Measurements from ENCODE around the gene STX18.
A peak's percentile ranks its signal among the peaks of the same experiment; 100 is the strongest.

STX18 gene

GRCh38 chr4:4386296-4386735 lies 155.5 kb downstream of the STX18 start:
- H3K36me3 Mint-ChIP-seq (ENCODE audit: low read depth) = no peaks in the 10 kb centered on the region
- no peaks in the 10 kb centered on the region for H3K9me3 Mint-ChIP-seq
- no peak overlapping the region for H3K27ac Mint-ChIP-seq
- H3K4me3 Mint-ChIP-seq = peak overlapping the region; percentile 67
- peaks cover 3% of the 10 kb centered on the region for H3K4me1 Mint-ChIP-seq (ENCODE audit: low read depth)
- H3K27me3 Mint-ChIP-seq (ENCODE audit: low read depth) = peaks cover 55% of the 10 kb centered on the region

- Mint-ChIP-seq H3K9me3 (no peaks in the 10 kb centered on the region), H3K4me3 (peak overlapping the region; percentile 67), H3K4me1 (ENCODE audit: low read depth) (peaks cover 3% of the 10 kb centered on the region), H3K36me3 (ENCODE audit: low read depth) (no peaks in the 10 kb centered on the region), H3K27ac (no peak overlapping the region), H3K27me3 (ENCODE audit: low read depth) (peaks cover 55% of the 10 kb centered on the region)
Observed at GRCh38 chr4:4385729-4386295, 156.0 kb downstream of the STX18 start.

GRCh38 chr4:4384837-4385236 lies 157.0 kb downstream of the STX18 start:
- Mint-ChIP-seq H3K4me3 (no peak overlapping the region), H3K9me3 (no peaks in the 10 kb centered on the region), H3K36me3 (ENCODE audit: low read depth) (no peaks in the 10 kb centered on the region), H3K4me1 (ENCODE audit: low read depth) (peaks cover 3% of the 10 kb centered on the region), H3K27ac (no peak overlapping the region), H3K27me3 (ENCODE audit: low read depth) (peaks cover 55% of the 10 kb centered on the region)

DNA sequence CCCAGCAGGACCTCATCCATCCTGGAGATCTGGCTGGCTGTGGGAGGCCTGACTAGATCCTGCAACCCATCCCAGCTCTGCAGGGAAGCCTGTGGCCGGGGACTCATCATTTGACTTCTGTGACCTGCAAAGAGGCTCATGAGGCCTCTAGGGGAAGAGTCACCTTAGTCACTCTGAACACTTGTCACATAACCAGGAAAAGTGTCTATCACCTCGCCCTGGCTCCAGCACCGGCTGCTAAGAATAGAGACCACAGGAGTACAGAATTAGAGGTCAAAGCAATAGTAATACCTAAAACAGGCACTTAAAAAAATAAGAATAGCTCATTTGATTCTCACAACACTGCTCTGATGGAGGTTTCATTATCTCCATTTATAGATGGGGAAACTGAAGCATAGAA lies 158.8 kb downstream of the STX18 start:
- Mint-ChIP-seq H3K4me3 (no peak overlapping the region), H3K9me3 (no peaks in the 10 kb centered on the region), H3K27me3 (ENCODE audit: low read depth) (peaks cover 47% of the 10 kb centered on the region), H3K27ac (no peak overlapping the region), H3K36me3 (ENCODE audit: low read depth) (no peaks in the 10 kb centered on the region), H3K4me1 (ENCODE audit: low read depth) (peaks cover under 1% of the 10 kb centered on the region)

DNA sequence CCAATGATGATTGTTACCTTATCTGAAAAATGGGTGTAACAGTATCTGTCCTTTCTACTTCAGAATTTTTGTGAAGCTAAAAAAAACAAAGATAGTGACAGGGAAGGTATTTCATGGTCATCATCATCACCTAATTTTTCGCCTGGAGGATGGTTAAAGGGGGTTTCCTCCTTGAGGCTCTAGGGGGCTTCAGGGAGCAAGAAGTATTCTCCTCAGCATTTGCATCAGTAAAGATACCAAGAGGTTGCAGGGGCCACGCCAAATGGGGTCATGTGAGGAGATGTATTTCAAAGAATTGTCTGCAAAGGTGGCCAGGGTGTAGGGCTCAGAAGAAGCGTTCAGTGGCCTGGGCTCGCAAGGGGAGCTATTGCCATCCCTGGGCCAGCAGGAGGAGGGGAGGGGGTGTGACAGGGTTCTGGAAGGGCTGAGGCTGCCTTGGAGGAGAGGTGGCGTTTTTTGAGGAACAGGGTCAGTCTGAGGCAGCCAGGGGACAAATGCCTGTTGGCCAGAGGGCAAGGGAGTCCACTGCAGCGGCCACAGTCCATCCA lies 162.2 kb downstream of the STX18 start:
- Mint-ChIP-seq H3K27ac (no peak overlapping the region), H3K27me3 (ENCODE audit: low read depth) (peaks cover 39% of the 10 kb centered on the region), H3K4me3 (no peak overlapping the region), H3K4me1 (ENCODE audit: low read depth) (no peaks in the 10 kb centered on the region), H3K36me3 (ENCODE audit: low read depth) (no peaks in the 10 kb centered on the region), H3K9me3 (peaks cover 4% of the 10 kb centered on the region)

GRCh38 chr4:4377732-4378460 lies 164.0 kb downstream of the STX18 start:
- Mint-ChIP-seq H3K9me3 (peaks cover 8% of the 10 kb centered on the region), H3K36me3 (ENCODE audit: low read depth) (no peaks in the 10 kb centered on the region), H3K4me1 (ENCODE audit: low read depth) (no peaks in the 10 kb centered on the region), H3K27ac (no peak overlapping the region), H3K4me3 (no peak overlapping the region), H3K27me3 (ENCODE audit: low read depth) (peaks cover 23% of the 10 kb centered on the region)

- H3K27me3 Mint-ChIP-seq (ENCODE audit: low read depth) = peaks cover 16% of the 10 kb centered on the region
- no peak overlapping the region for H3K27ac Mint-ChIP-seq
- H3K4me3 Mint-ChIP-seq = no peak overlapping the region
- H3K36me3 Mint-ChIP-seq (ENCODE audit: low read depth) = no peaks in the 10 kb centered on the region
- H3K4me1 Mint-ChIP-seq (ENCODE audit: low read depth) = no peaks in the 10 kb centered on the region
- H3K9me3 Mint-ChIP-seq = peaks cover 8% of the 10 kb centered on the region
Observed at GRCh38 chr4:4377191-4377590, 164.7 kb downstream of the STX18 start.

DNA sequence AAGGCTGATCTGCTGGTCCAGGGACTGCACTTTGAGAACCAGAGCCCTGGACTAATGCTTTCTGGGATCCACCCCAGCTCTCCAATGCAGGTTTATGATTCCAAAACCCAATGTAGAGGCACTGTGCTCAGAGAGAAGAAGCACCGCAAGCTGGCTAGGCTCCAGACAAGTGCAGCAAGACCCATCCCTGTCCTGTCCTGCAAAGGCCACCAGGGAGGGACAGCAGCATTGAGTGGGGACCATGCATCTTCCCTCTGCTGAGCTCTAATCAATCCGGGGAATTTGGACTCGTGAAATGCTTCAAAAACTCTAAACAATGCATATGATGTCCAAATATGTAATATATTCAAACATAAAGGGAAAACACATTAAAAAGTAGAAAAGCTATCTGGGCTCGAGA lies 165.8 kb downstream of the STX18 start:
- no peaks in the 10 kb centered on the region for H3K36me3 Mint-ChIP-seq (ENCODE audit: low read depth)
- H3K9me3 Mint-ChIP-seq = peaks cover 8% of the 10 kb centered on the region
- H3K27ac Mint-ChIP-seq = no peak overlapping the region
- no peaks in the 10 kb centered on the region for H3K4me1 Mint-ChIP-seq (ENCODE audit: low read depth)
- H3K27me3 Mint-ChIP-seq (ENCODE audit: low read depth) = peaks cover 13% of the 10 kb centered on the region
- no peak overlapping the region for H3K4me3 Mint-ChIP-seq

- Mint-ChIP-seq H3K4me1 (ENCODE audit: low read depth) (no peaks in the 10 kb centered on the region), H3K36me3 (ENCODE audit: low read depth) (no peaks in the 10 kb centered on the region), H3K4me3 (no peak overlapping the region), H3K27me3 (ENCODE audit: low read depth) (peaks cover 12% of the 10 kb centered on the region), H3K27ac (no peak overlapping the region), H3K9me3 (peaks cover 8% of the 10 kb centered on the region)
Observed at GRCh38 chr4:4374388-4375098, 167.3 kb downstream of the STX18 start.
